Muscle layer of colon (tissue), 2 donors: Measurements from ENCODE around the gene PACSIN1.
"Not testable (repeated sequence)": the region's sequence is repeated elsewhere in the genome, so short reads cannot be mapped to it uniquely, and the experiment has no call there.

Source experiments
- H3K27ac ChIP-seq: one replicate; pipeline ENCODE4 v1.7.0; 2013; ENCODE audit warnings: low read depth, mild to moderate bottlenecking, low read length, moderate library complexity
- H3K27me3 ChIP-seq, 2 donors: one replicate each; pipeline ENCODE4 v1.7.0; 2013; ENCODE audit warnings: low read length in 2 of 2, mild to moderate bottlenecking in 2 of 2; ENCODE audit not compliant: insufficient read depth in 2 of 2, control insufficient read depth in 1 of 2
- H3K36me3 ChIP-seq: one replicate; pipeline ENCODE4 v1.7.0; 2013; ENCODE audit warnings: mild to moderate bottlenecking, low read length; ENCODE audit not compliant: insufficient read depth
- H3K4me1 ChIP-seq: one replicate; pipeline ENCODE4 v1.7.0; 2013; ENCODE audit warnings: mild to moderate bottlenecking, low read length; ENCODE audit not compliant: insufficient read depth
- H3K4me3 ChIP-seq, 2 donors: one replicate each; pipeline ENCODE4 v1.7.0; 2013; ENCODE audit warnings: low read length in 2 of 2, low read depth in 1 of 2, mild to moderate bottlenecking in 1 of 2, moderate library complexity in 1 of 2
- H3K9ac ChIP-seq: one replicate; pipeline ENCODE4 v1.7.0; 2013; ENCODE audit warnings: low read length
- H3K9me3 ChIP-seq: one replicate; pipeline ENCODE4 v1.7.0; 2013; ENCODE audit warnings: mild to moderate bottlenecking, low read length
- donor health status: abdominal sarcoma.
- donor health status: Adenocarcinoma of cecum.

PACSIN1 gene

GRCh38 chr6:34475238-34475682 lies 9.4 kb downstream of the PACSIN1 start:
- Histone ChIP-seq H3K36me3 (no peaks in the 10 kb centered on the region), H3K4me1 (no peaks in the 10 kb centered on the region), H3K27ac (no peak overlapping the region), H3K9ac (no peak overlapping the region), H3K27me3 (no peaks in the 10 kb centered on the region), H3K9me3 (no peaks in the 10 kb centered on the region), H3K4me3 (no peak overlapping the region)

GRCh38 chr6:34475767-34476328 lies 10.0 kb downstream of the PACSIN1 start:
- H3K27ac ChIP-seq: no peak overlapping the region
- no peaks in the 10 kb centered on the region for H3K27me3 ChIP-seq
- no peak overlapping the region for H3K9ac ChIP-seq
- no peaks in the 10 kb centered on the region for H3K9me3 ChIP-seq
- H3K4me3 ChIP-seq: no peak overlapping the region
- no peaks in the 10 kb centered on the region for H3K36me3 ChIP-seq
- no peaks in the 10 kb centered on the region for H3K4me1 ChIP-seq

- Histone ChIP-seq H3K36me3 (no peaks in the 10 kb centered on the region), H3K27ac (no peak overlapping the region), H3K27me3 (no peaks in the 10 kb centered on the region), H3K9me3 (no peaks in the 10 kb centered on the region), H3K9ac (no peak overlapping the region), H3K4me1 (no peaks in the 10 kb centered on the region), H3K4me3 (no peak overlapping the region)
Measured at GRCh38 chr6:34476447-34476846, 10.6 kb downstream of the PACSIN1 start.

GRCh38 chr6:34476921-34477320 lies 11.0 kb downstream of the PACSIN1 start:
- Histone ChIP-seq H3K36me3 (no peaks in the 10 kb centered on the region), H3K9me3 (no peaks in the 10 kb centered on the region), H3K9ac (no peak overlapping the region), H3K4me3 (no peak overlapping the region), H3K27me3 (no peaks in the 10 kb centered on the region), H3K27ac (no peak overlapping the region), H3K4me1 (no peaks in the 10 kb centered on the region)

GRCh38 chr6:34478796-34479195 lies 12.9 kb downstream of the PACSIN1 start:
- Histone ChIP-seq H3K4me1 (no peaks in the 10 kb centered on the region), H3K27ac (no peak overlapping the region), H3K9ac (no peak overlapping the region), H3K9me3 (no peaks in the 10 kb centered on the region), H3K4me3 (no peak overlapping the region), H3K27me3 (no peaks in the 10 kb centered on the region), H3K36me3 (no peaks in the 10 kb centered on the region)

- H3K27me3 ChIP-seq, H3K4me3 ChIP-seq, H3K9me3 ChIP-seq, H3K36me3 ChIP-seq, H3K4me1 ChIP-seq, H3K9ac ChIP-seq, H3K27ac ChIP-seq: not testable (repeated sequence)
Measured at GRCh38 chr6:34483781-34484180, 17.9 kb downstream of the PACSIN1 start.

GRCh38 chr6:34484391-34484790 lies 18.5 kb downstream of the PACSIN1 start:
- no peak overlapping the region for H3K9ac ChIP-seq
- H3K4me1 ChIP-seq: no peaks in the 10 kb centered on the region
- H3K36me3 ChIP-seq: no peaks in the 10 kb centered on the region
- H3K9me3 ChIP-seq: no peaks in the 10 kb centered on the region
- no peak overlapping the region for H3K4me3 ChIP-seq
- H3K27me3 ChIP-seq: no peaks in the 10 kb centered on the region
- H3K27ac ChIP-seq: no peak overlapping the region

- Histone ChIP-seq H3K4me1 (no peaks in the 10 kb centered on the region), H3K27ac (no peak overlapping the region), H3K9ac (no peak overlapping the region)
Measured at GRCh38 chr6:34484899-34485298, 19.0 kb downstream of the PACSIN1 start.

GRCh38 chr6:34485321-34486060 lies 19.6 kb downstream of the PACSIN1 start:
- no peaks in the 10 kb centered on the region for H3K27me3 ChIP-seq
- H3K4me1 ChIP-seq: peaks cover 3% of the 10 kb centered on the region
- H3K36me3 ChIP-seq: no peaks in the 10 kb centered on the region
- H3K4me3 ChIP-seq: no peak overlapping the region
- no peak overlapping the region for H3K27ac ChIP-seq
- H3K9ac ChIP-seq: no peak overlapping the region
- no peaks in the 10 kb centered on the region for H3K9me3 ChIP-seq

More at GRCh38 chr6:34484899-34485298, 19.0 kb downstream of the PACSIN1 start:
- Histone ChIP-seq H3K4me3 (no peak overlapping the region), H3K36me3 (no peaks in the 10 kb centered on the region), H3K27me3 (no peaks in the 10 kb centered on the region), H3K9me3 (no peaks in the 10 kb centered on the region)

- H3K36me3 ChIP-seq: no peaks in the 10 kb centered on the region
- no peaks in the 10 kb centered on the region for H3K9me3 ChIP-seq
- H3K27ac ChIP-seq: no peak overlapping the region
Measured at GRCh38 chr6:34486106-34486740, 20.3 kb downstream of the PACSIN1 start.

GRCh38 chr6:34486886-34487285 lies 21.0 kb downstream of the PACSIN1 start:
- not testable (repeated sequence) for H3K9me3 ChIP-seq, H3K36me3 ChIP-seq, H3K27me3 ChIP-seq, H3K4me1 ChIP-seq, H3K9ac ChIP-seq, H3K27ac ChIP-seq, H3K4me3 ChIP-seq

More at GRCh38 chr6:34486106-34486740, 20.3 kb downstream of the PACSIN1 start:
- Histone ChIP-seq H3K4me1 (peaks cover 5% of the 10 kb centered on the region), H3K9ac (no peak overlapping the region), H3K4me3 (no peak overlapping the region), H3K27me3 (no peaks in the 10 kb centered on the region)
